Measurements from ENCODE around the gene TRAM2. TPM values are rescaled to one million over a fixed set of nuclear protein-coding genes. Genes with fewer than 3 reads are reported as not detected.

Gene TRAM2
- total and polyA plus RNA-seq, 7 donors = 2.1 to 5.7 (median 4.3) TPM

DNA sequence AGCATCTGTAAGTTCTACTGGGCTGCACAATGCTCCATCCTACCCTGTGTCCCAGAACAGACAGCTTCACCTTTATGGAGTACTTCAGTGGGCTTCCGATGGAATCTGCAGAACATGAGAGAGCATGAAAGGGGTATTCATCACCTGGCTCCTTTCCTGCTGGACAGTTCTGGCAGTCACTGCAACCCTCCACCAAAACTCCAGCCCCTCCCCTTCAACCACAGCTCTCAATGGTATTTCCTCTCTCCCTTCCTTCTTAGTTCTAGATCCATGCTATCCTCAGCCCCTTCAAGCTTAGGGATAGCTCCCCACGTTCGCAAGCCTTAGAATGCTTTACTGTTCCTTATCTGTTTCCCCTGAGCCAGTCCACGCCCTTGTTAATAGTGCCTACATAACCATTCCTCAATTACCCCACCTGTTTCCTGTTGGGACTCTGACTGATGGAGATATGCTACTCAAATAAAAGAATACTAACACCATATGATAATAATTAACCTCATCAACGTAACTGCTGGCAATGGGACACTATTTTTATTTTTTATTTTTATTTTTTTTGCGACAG lies 26.8 kb downstream of the TRAM2 start:
- no peak for DNase-seq
- Histone ChIP-seq H3K4me3 (no peak overlapping the region), H3K27ac (no peak overlapping the region), H3K36me3 (ENCODE audit: insufficient read depth in 1 of 2, low read depth in 1 of 2) (no peaks in the 10 kb centered on the region), H3K4me1 (peaks cover 33% of the 10 kb centered on the region), H3K27me3 (ENCODE audit: insufficient read depth in 3 of 3, low read length in 2 of 3) (no peaks in the 10 kb centered on the region), H3K9me3 (no peaks in the 10 kb centered on the region)
- intact Hi-C loops (cut with DNase I) = no loop called here
- WGBS, 3 donors = 68 to 72% (median 72%) methylated on average over 6 of the region's 6 CpGs
- TF ChIP-seq, protein P1, sequence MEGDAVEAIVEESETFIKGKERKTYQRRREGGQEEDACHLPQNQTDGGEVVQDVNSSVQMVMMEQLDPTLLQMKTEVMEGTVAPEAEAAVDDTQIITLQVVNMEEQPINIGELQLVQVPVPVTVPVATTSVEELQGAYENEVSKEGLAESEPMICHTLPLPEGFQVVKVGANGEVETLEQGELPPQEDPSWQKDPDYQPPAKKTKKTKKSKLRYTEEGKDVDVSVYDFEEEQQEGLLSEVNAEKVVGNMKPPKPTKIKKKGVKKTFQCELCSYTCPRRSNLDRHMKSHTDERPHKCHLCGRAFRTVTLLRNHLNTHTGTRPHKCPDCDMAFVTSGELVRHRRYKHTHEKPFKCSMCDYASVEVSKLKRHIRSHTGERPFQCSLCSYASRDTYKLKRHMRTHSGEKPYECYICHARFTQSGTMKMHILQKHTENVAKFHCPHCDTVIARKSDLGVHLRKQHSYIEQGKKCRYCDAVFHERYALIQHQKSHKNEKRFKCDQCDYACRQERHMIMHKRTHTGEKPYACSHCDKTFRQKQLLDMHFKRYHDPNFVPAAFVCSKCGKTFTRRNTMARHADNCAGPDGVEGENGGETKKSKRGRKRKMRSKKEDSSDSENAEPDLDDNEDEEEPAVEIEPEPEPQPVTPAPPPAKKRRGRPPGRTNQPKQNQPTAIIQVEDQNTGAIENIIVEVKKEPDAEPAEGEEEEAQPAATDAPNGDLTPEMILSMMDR (IDR thresholded peaks at IDR 0.05) = no peak
- ATAC-seq = no peak

DNA sequence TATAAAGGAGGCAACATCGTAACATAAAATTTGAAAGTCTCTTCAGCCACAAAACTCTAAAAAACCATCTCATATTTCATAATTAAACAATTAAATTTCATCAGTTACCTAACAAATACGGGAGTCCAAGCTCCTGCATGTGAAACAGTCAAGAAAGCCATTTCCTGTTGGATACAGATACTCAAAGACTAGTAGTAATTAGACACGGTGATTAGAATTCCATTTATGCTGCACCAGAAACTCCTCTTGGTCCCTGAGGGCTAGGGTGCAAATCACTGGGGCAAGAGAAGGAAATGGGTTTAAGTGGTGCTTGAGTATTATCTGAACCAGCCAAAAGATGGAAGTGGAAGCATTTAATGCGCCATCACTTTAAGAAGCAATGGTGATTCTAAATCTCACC lies 27.4 kb downstream of the TRAM2 start:
- 55 to 79% (median 78%) methylated on average over 4 of the region's 4 CpGs for WGBS, 3 donors

DNA sequence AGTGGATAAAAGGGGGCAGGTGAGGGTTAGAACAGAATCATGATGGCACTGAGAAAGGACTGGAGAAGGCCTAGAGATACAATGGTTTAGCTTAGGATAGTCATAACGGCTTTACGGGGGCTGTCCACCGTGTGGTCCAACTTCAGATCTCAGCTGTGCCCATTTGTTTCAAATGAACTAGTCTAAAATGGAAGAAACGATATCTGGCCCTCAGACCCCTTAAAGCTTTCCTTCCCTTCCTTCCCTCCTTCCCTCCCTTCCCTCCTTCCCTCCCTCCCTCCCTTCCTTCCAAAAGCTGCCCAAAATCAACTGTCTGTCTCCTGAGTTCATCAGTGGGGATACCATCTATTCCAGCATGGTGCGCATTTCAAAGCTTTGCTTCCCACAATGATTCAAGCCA lies 27.9 kb downstream of the TRAM2 start:
- Histone ChIP-seq H3K27me3 (ENCODE audit: insufficient read depth in 3 of 3, low read length in 2 of 3) (no peaks in the 10 kb centered on the region), H3K36me3 (ENCODE audit: insufficient read depth in 1 of 2, low read depth in 1 of 2) (no peaks in the 10 kb centered on the region), H3K4me1 (peaks cover 42% of the 10 kb centered on the region), H3K4me3 (no peak overlapping the region), H3K27ac (no peak overlapping the region), H3K9me3 (no peaks in the 10 kb centered on the region)
- 91 to 98% (median 94%) methylated on average over 5 of the region's 5 CpGs for WGBS, 3 donors
- DNase-seq (no peak), ATAC-seq (no peak)
- intact Hi-C loops (cut with DNase I) = no loop called here
- TF ChIP-seq, protein P1 (IDR thresholded peaks at IDR 0.05) = no peak

More for the DNA sequence above, 27.4 kb downstream of the TRAM2 start:
- ATAC-seq = no peak
- TF ChIP-seq, protein P1 (IDR thresholded peaks at IDR 0.05) = no peak
- Histone ChIP-seq H3K36me3 (ENCODE audit: insufficient read depth in 1 of 2, low read depth in 1 of 2) (no peaks in the 10 kb centered on the region), H3K27me3 (ENCODE audit: insufficient read depth in 3 of 3, low read length in 2 of 3) (no peaks in the 10 kb centered on the region), H3K9me3 (no peaks in the 10 kb centered on the region), H3K4me3 (no peak overlapping the region), H3K4me1 (peaks cover 37% of the 10 kb centered on the region), H3K27ac (no peak overlapping the region)
- intact Hi-C loops (cut with DNase I) = no loop called here
- no peak for DNase-seq

DNA sequence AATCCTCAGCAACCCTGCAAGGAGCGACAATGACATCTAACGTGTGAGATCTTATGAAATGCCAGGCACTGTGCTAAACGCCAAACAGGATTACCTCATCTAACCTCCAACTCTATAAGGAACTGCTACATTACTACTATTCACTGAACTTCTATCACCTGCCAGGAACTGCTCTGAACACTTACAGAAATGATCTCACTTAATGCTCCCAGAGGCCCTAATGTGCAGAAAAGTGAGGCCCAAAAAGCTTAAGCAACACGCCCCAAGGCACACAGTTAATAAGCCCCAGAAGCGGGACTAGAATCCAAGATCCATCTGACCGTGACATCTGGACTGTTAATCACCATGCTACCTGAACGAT lies 28.5 kb downstream of the TRAM2 start:
- Histone ChIP-seq H3K27ac (no peak overlapping the region), H3K9me3 (no peaks in the 10 kb centered on the region), H3K4me3 (no peak overlapping the region), H3K36me3 (ENCODE audit: insufficient read depth in 1 of 2, low read depth in 1 of 2) (no peaks in the 10 kb centered on the region), H3K4me1 (peaks cover 45% of the 10 kb centered on the region), H3K27me3 (ENCODE audit: insufficient read depth in 3 of 3, low read length in 2 of 3) (no peaks in the 10 kb centered on the region)
- DNase-seq = no peak
- TF ChIP-seq, protein P1 (IDR thresholded peaks at IDR 0.05) = no peak
- 81 to 86% (median 83%) methylated on average over 7 of the region's 7 CpGs for WGBS, 3 donors
- intact Hi-C loops (cut with DNase I) = no loop called here
- ATAC-seq = no peak
